ENCODE data around the gene SELENOP. TPM values are rescaled to one million over a fixed set of nuclear protein-coding genes. Genes with fewer than 3 reads are reported as not detected.

The SELENOP gene
- total RNA-seq, 1 donor from 2014 or later = 344 TPM

GRCh38 chr5:42798284-42799240 is 13.1 kb downstream of the SELENOP start:
- intact Hi-C loops (cut with DNase I) = no loop called here
- DNase-seq (ENCODE audit: extremely low spot score in 2 of 2) = no peak
- Histone ChIP-seq H3K36me3 (peaks cover 0 to 30% of the 10 kb centered on the region in 2 donors), H3K4me3 (no peak overlapping the region), H3K4me1 (no peaks in the 10 kb centered on the region), H3K9me3 (no peaks in the 10 kb centered on the region), H3K27me3 (no peaks in the 10 kb centered on the region), H3K27ac (no peak overlapping the region)
- TF ChIP-seq POLR2AphosphoS5 (IDR thresholded peaks at IDR 0.05; ENCODE audit: insufficient read depth in 1 of 2, low read depth in 1 of 2) (no peak), POLR2A (IDR thresholded peaks at IDR 0.05) (no peak), CTCF (IDR thresholded peaks at IDR 0.05) (no peak)

DNA sequence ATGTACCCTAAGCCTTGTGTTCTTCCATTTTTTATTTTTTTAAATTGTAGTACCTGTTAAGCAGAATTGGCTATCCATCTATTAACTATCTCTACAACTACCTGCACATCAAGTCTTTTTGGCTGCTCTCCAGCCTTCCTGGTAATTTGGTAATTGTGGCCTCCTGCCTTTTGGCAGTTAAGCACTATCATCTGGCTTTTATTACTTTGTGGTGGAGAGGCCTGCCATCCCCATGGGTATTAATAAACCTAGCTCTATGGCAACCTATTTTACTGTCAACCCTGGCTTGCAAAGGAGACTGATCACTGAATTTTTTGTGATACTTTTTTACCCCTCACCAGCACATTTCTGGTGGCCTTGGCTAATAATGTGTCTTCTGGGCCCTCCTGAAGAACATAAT is 20.5 kb downstream of the SELENOP start:
- TF ChIP-seq POLR2AphosphoS5 (IDR thresholded peaks at IDR 0.05; ENCODE audit: insufficient read depth in 1 of 2, low read depth in 1 of 2) = no peak
- H3K9me3 ChIP-seq = peaks cover 10% of the 10 kb centered on the region
- intact Hi-C loops (cut with DNase I) = no loop called here
- H3K27me3 ChIP-seq = no peaks in the 10 kb centered on the region
- H3K4me3 ChIP-seq = no peak overlapping the region
- H3K4me1 ChIP-seq = no peaks in the 10 kb centered on the region
- H3K36me3 ChIP-seq = no peaks in the 10 kb centered on the region
- H3K27ac ChIP-seq = no peak overlapping the region
- no peak for DNase-seq (ENCODE audit: extremely low spot score in 2 of 2)

- no peak for DNase-seq (ENCODE audit: extremely low spot score in 2 of 2)
- H3K9me3 ChIP-seq = peaks cover 10% of the 10 kb centered on the region
- no peaks in the 10 kb centered on the region for H3K36me3 ChIP-seq
- intact Hi-C loops (cut with DNase I) = no loop called here
- H3K27me3 ChIP-seq = no peaks in the 10 kb centered on the region
- no peak overlapping the region for H3K4me3 ChIP-seq
- no peaks in the 10 kb centered on the region for H3K4me1 ChIP-seq
- H3K27ac ChIP-seq = no peak overlapping the region
- TF ChIP-seq CTCF (IDR thresholded peaks at IDR 0.05) = no peak
- TF ChIP-seq POLR2AphosphoS5 (IDR thresholded peaks at IDR 0.05; ENCODE audit: insufficient read depth in 1 of 2, low read depth in 1 of 2) = no peak
- no peak for TF ChIP-seq POLR2A (IDR thresholded peaks at IDR 0.05)
Measured at GRCh38 chr5:42787845-42788244, 23.8 kb downstream of the SELENOP start.

GRCh38 chr5:42787073-42787472 is 24.6 kb downstream of the SELENOP start:
- no peak for DNase-seq (ENCODE audit: extremely low spot score in 2 of 2)
- Histone ChIP-seq H3K4me1 (no peaks in the 10 kb centered on the region), H3K4me3 (no peak overlapping the region), H3K27me3 (no peaks in the 10 kb centered on the region), H3K9me3 (peaks cover 10% of the 10 kb centered on the region), H3K36me3 (no peaks in the 10 kb centered on the region), H3K27ac (no peak overlapping the region)
- intact Hi-C loops (cut with DNase I) = no loop called here
- TF ChIP-seq CTCF (IDR thresholded peaks at IDR 0.05) (no peak), POLR2A (IDR thresholded peaks at IDR 0.05) (no peak), POLR2AphosphoS5 (IDR thresholded peaks at IDR 0.05; ENCODE audit: insufficient read depth in 1 of 2, low read depth in 1 of 2) (no peak)

DNA sequence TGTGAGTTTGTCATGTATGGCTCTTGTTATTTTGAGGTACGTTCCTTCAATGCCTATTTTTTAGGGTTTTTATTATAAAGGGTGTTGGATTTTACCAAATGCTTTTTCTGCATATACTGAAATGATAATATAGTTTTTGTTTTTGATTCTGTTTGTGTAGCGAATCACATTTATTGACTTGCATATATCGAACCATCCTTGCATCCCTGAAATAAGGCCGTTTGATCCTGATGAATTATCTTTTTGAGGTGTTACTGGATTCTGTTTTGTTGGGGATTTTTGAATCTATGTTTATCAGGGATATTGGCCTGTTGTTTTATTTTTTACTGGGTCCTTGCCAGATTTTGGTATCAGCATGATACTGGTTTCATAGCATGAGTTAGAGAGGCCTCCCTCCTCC is 25.9 kb downstream of the SELENOP start:
- Histone ChIP-seq H3K36me3 (no peaks in the 10 kb centered on the region), H3K4me3 (no peak overlapping the region), H3K4me1 (no peaks in the 10 kb centered on the region), H3K27me3 (no peaks in the 10 kb centered on the region), H3K9me3 (peaks cover 10% of the 10 kb centered on the region), H3K27ac (no peak overlapping the region)
- TF ChIP-seq CTCF (IDR thresholded peaks at IDR 0.05) (no peak), POLR2AphosphoS5 (IDR thresholded peaks at IDR 0.05; ENCODE audit: insufficient read depth in 1 of 2, low read depth in 1 of 2) (no peak), POLR2A (IDR thresholded peaks at IDR 0.05) (no peak)
- intact Hi-C loops (cut with DNase I) = no loop called here
- DNase-seq (ENCODE audit: extremely low spot score in 2 of 2) = no peak
